Tibial nerve (tissue), 4 donors: ENCODE data around the gene NTRK1.

Experiments
- EP300 ChIP-seq, 2 donors: sonication (generic); formaldehyde crosslinking; IDR thresholded peaks; one replicate each; pipeline ENCODE4 v1.6.1; 2017; ENCODE audit warnings: antibody characterized with exemption in 2 of 2, mild to moderate bottlenecking in 1 of 2
- TF ChIP-seq, protein P1 (sequence below), 5 experiments: fragments of 200-600 bp in 3 of 5; fragments of 450-650 bp in 2 of 5; sonication (generic) in 3 of 5; IDR thresholded peaks; one replicate each; pipeline ENCODE4 v1.5.1; 2016 to 2019; ENCODE audit warnings: antibody characterized with exemption in 5 of 5, mild to moderate bottlenecking in 3 of 5, moderate library complexity in 2 of 5

DNA sequence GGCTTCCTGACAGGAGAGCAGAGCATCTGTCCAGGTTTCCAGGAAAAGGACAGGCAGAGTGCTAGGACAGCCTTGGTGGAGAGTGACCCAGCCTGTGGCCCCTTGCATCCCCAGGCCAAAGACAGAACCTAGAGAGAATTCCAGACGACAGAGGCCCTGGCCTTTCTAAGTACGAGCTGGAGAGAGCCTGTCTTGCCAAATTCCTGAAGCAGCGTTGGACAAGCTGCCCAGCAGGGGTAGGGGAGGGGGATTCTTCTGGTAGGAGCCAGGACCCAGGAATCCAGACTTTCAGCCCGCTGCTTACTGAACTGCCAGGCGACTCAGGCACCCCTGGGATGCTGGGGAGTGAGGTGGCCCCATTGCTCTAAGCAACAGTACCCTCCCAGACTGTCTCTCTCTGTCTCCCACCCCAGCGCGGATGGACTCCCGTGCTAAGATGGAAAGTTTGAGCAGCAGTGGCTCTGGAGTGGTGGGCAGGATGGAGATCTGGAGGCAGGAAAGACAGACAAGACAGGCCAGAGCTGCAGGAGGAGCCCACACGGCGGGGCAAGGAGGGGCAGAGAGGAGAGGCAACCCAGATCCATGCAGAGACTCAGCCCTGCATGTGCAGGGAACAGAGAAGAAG, 24.0 kb downstream of the NTRK1 start:
- TF ChIP-seq, protein P1, sequence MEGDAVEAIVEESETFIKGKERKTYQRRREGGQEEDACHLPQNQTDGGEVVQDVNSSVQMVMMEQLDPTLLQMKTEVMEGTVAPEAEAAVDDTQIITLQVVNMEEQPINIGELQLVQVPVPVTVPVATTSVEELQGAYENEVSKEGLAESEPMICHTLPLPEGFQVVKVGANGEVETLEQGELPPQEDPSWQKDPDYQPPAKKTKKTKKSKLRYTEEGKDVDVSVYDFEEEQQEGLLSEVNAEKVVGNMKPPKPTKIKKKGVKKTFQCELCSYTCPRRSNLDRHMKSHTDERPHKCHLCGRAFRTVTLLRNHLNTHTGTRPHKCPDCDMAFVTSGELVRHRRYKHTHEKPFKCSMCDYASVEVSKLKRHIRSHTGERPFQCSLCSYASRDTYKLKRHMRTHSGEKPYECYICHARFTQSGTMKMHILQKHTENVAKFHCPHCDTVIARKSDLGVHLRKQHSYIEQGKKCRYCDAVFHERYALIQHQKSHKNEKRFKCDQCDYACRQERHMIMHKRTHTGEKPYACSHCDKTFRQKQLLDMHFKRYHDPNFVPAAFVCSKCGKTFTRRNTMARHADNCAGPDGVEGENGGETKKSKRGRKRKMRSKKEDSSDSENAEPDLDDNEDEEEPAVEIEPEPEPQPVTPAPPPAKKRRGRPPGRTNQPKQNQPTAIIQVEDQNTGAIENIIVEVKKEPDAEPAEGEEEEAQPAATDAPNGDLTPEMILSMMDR (IDR thresholded peaks at IDR 0.05): no peak
- no peak for TF ChIP-seq EP300 (IDR thresholded peaks at IDR 0.05)
